GM18870 (cell line): ENCODE measurements around the gene CREG1.

ENCODE experiments used
- ATAC-seq: cut with Tn5 transposase; IDR thresholded peaks from one replicate; pipeline ENCODE4 v1.9.1; 2021; ENCODE audit warnings: moderate library complexity; ENCODE audit not compliant: unreplicated experiment

CREG1 gene

DNA sequence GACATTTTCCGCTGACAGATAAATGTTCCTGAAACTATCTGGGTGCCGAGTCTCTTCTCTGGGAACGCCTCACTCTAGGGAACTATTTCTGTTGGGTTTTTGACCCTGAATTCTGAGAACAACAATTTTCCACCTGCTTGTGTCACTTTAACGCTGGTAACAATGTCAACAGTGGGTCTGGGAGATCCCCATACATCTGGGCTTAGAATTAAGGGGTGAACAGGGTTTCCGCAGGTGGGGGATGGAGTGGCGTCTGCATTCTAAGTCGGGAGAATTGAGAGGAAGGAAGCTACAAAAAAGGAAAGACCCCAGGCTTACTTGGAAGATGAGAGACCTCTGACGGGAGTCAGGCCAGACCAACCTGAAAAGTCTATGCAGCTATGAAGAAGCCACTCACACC, 44.0 kb downstream of the CREG1 start:
- no peak for ATAC-seq

DNA sequence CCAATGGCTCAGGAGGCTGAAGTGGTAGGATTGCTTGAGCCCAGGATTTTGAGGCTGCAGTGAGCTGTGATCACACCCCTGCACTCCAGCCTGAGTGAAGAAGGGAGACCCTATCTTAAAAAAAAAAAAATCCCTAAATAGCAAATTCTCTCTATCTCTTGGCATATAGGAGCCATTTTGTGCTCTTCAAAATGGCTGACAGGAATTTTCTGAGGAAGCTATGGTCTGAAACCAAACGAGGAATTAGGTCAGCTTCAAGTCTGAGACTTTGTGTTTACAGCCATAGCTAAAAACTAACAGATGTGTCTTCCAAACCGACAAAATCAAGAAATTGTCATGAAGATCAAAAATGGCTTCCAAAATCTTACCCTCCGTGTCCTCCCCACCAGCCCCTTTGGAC, 45.8 kb downstream of the CREG1 start:
- ATAC-seq, result no peak

DNA sequence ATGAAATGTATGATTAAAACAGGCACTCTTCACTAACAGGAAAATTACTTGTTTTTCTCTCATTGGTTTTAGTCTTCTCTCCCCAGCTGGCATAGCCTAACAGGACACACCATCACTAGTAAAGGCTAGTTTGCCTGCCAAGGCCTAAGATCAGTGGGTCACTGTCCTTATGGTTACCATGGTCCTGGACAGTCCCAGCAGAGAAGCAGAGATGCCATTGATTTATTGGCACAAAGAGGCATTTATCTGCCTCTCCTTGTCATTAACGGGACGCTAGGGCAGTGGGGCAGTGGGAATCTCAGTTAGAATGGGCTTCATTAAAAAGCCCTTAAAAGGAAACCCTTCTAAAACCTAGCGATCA, 49.1 kb downstream of the CREG1 start:
- ATAC-seq, result no peak

DNA sequence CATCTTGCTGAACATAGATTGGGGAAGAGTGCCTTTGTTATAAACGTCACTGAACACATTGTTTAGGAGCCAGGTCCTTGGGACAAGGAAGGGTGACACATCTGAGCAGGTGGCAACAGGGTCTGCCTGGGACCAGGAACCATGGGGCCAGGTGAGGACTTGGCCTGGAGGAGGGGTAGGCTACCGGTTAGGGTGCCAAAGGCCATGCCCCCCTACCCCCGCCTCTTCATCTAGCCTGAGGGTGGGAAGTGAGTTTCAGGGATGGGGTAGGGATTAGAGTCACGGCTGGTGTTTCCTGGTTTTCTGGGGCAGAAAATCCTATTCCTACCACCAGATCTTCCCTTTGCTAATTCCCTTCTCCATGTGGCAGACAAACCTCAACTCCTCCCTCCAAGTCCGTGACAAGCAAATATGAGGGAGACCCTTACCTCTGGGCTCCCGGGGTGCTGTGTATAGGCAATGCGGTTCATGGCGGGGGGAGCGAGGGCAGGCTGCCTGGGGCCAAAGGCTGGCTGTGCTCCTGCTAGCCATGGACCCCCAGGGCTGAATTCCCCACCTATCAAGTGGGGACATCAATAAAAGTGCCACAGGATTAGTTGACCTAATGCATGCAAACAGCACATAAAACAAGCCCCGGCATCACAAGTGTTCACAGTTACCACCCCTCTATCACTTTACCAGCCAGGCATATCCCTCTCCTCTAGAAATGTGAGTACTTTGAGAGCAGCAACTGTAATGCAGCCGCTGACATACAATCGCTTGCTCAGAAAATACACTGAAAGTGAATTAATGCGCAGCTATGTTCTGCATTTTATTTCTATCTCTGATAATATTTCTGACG, 49.7 kb downstream of the CREG1 start:
- no peak for ATAC-seq

DNA sequence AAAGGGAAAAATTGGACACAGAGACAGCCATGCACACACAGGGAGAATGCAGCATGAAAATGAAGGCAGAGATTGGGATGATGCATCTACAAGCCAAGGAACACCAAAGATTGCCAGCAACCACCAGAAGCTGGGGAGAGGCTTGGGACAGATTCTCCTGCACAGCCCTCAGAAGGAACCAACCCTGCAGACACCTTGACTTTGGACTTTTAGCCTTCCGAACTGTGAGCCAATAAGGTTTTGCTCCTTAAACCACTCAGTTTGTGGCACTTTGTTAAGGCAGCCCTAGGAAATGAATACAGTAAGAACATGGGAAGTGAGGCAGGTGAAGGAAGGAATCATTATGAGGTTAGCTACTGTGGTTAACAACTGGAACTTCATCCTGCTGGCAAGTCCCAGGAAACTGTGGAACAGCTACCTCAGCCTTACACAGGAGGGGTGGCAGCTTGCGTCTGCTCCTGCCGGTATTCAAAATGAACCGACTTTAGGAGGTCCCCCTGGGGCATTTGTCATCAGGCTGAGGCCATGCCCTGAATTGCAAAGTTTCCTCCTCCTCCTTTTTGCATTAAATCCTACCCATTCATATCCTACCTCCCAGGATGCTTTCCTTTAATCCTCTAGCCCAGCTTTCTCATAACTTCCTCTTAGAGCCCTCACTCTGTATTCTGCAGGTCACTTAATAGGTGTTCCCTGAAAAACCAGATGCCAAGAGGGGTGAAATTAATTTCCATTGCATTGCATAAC, 50.7 kb downstream of the CREG1 start:
- ATAC-seq, result no peak

DNA sequence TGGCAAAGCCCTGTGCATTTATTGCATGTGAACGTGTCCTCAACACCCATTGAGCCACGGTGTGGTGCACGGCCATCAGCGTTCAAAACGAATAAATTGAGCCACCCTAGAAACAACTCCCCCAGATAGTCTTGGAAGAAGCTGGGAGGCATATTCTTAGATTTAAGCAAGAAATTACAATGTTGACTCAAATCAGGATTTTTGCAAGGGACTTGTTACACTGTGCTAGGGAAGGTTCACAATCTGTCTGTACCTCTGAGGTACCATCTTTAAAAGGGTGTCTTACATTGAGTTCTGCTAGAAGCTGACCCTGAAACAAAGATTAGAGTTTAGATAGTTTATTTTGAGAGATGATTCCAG, 51.4 kb downstream of the CREG1 start:
- no peak for ATAC-seq

DNA sequence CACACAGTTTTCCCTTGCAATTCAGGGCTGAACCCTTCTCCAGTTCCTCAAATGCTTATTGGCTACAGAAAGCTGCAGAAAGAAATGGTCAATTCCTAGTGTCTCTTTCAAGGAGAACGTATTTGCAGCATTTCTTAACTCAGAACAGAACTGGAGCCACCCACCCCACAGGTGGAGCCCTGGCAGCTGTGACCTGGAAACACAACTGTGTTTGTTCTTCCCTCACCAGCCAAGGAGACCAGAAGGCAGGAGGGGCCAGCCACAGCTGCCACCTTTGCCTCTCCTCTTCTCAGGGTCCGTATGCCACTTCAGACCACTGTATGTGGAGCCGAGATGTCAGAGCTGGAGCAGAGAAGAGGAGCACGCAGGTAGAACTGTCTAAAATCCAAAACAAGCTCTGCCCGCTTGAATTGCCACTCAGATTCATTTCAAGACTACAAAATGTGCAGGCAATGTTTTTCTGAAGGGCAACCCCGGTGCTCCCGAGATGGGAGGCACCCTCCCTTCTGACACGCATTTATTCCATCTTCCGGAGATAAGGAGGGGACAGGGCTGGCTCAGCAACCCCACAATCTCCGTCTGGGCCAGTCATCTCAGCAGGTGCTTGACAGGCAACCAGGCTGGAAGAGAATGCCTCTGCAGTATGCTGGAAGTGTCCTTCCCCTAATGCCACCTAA, 51.9 kb downstream of the CREG1 start:
- no peak for ATAC-seq

DNA sequence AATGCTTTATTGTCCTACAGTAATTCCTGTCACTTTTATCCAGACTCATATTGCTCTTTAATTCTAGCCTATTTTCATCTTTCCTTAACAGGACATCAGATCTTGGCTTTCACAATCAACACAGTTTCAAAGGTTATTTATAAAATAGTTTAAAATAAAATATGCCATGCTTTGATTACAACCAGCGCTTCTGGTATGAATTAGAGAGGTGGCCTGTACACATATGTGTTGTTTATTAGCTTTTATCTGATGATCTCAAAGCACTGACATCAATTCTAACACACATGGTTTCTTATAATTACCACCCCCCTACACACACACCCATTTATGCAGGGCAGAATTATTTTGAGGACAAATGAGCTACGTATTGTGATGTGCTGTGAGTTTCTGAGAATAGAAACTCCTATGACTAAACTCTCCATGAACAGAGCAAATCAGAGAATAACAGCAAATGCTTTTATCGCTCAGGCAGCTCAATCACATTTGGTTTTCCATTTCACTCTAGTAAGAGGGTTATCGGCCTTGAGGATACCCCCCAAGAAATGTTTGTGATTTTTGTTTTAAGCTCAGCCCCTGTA, 53.2 kb downstream of the CREG1 start:
- ATAC-seq, result no peak

DNA sequence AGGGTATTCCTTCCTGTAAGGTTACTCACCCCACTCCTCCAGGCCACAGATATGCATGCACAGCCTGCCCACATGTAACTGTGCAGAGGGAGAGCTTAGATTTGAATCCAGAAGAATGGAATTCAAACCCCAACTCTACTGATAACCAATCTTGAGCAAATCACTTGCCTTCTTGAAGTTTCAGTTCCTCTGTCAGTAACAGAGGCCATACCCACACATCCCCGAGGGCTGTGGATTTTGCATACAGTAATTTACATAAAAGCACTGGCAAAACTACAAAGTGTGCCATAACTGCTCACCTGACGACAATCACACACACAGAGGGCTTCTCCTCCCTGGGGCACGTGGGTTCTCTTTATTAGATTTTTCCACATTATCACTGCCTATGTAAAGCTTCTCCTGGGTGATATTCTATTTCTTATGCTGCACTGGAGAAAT, 53.9 kb downstream of the CREG1 start:
- ATAC-seq, result peak; percentile 97

DNA sequence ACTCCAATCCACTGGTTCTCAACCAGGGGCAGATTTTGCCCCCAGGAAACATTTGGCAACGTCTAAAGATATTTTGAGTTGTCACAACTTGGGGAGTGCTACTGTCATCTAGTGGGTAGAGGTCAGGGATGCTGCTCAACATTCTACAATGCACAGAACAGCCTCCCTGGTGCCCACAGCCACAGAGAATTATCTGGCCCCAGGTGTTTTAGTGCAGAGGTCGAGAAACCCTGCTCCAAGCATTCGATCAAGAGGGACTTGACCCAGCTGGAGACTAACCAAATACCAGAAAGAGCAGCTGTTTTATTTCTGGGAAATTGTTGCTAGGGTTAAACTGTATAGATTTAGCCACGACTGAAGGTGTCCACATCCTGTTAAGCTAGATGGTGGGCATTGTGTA, 54.5 kb downstream of the CREG1 start:
- ATAC-seq, result no peak

DNA sequence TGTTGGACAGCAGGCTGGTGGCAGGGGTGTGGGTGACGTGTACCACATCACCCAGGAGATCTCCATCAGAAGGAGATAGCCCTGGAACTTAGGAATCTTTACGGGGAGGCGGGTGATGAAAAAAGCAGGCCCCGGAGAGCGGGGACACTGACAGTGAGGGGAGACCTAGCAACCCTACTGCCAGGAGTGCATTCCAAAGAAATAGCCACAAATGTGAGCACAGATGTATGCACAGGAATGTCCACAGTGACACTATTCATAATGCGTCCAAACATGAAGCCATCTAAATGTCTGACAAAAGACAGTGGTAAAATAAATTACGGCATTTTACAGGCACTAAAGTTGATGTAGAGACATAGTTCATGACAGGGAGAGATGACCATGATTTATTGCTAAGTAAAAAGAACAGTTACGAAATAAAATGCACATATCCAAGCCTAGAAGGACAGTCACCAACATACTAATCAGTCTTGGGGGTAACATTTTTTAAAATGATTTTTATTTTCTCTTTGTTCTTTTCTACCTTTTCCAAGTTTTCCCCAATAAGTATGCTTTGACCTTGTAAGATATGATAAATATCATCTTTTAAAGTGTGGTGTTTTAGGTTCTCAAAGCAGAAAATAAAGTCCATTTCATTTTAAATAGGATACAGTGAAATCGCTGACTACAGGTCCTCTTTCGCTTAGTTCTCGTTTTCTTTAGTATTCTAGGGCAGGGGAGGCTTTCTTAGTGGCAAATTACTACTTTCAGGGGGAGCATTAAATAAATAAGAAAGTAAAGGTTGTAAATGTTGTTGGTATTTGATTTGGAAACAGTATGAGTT, 56.6 kb downstream of the CREG1 start:
- ATAC-seq, result no peak

DNA sequence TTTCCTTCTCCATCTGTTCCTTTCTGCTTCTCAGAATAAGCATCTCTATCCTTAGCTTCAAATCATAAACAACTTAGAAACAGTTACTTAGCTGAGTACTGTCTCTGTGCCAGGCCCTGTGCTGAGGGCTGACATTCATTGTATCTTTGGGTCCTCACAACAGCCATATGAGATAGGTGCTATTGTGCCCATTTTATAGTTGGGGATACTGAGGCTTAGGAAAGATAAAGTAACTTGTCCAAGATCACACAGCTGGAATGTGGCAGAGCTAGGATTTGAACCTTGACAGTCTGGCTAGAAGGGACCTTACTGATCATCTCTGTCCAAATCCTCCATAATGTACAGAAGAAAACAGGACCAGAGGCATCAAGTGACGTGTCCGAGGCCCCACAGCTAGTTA, 60.2 kb downstream of the CREG1 start:
- ATAC-seq, result no peak

DNA sequence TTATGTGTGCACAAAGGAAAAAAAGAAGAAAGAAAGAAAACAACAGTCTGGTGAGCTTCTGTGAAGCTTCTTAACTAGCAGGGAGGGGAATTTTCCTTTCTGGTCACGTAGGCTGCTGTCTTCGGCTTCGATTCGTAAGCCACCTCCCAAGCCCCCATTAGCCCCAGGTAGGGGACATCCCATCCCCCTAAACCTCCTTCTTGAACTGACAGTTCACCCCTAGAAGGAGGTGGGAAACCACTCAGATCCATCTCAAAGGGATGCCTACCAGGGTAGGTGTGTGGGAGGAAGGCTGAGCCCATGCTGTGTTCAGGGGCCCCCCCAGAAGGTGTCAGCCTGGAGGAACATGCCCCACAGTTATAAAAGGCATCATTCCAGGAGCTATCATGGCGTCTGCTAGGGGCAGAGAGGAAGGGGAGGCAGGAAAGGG, 61.1 kb downstream of the CREG1 start:
- no peak for ATAC-seq

DNA sequence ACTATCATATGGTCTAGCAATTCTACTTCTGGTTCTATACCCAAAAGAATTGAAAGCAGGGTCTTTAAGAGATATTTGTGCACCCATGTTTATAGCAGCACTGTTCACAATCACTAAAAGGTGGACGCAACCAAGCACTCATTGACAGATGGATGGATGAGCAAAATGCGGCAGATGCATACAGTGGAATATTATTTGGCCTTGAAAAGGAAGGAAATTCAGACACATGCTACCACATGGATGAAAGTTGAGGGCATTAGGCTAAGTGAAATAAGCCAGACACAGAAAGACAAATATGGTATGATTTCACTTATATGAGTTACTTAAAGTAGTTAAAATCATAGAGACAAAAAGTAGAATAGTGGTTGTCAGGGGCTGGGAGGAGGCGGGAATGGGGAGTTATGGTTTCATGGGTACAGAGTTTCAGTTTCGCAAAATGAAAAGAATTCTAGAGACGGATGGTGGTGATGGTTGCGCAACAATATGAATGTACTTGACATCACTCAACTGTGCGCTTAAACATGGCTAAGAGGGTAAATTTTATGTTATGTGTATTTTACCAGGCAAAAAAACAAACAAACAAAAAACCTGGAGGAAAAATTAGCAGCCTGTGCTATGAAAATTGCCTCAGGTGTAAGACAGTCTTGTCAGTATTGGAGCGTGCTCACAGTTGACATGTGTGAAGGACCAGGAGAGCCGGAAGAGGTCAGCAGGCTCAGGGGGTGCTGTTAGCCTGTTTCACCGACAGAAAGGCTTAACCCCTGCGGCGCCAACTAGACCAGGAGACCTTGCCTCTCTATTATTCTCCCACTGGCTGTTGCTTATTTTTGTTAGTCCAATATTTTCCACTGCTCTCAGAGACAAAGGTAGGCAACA, 61.7 kb downstream of the CREG1 start:
- ATAC-seq, result no peak
